Stimulated activated naive CD4-positive, alpha-beta T cell (primary cell): ENCODE results near the gene TMCO5A.
"Not testable (repeated sequence)": the region's sequence is repeated elsewhere in the genome, so short reads cannot be mapped to it uniquely, and the experiment has no call there.

Experiments
- DNase-seq, 6 experiments: peaks; one replicate each; lab custom pipeline; 2025; lab: John Stamatoyannopoulos, UW

TMCO5A gene

DNA sequence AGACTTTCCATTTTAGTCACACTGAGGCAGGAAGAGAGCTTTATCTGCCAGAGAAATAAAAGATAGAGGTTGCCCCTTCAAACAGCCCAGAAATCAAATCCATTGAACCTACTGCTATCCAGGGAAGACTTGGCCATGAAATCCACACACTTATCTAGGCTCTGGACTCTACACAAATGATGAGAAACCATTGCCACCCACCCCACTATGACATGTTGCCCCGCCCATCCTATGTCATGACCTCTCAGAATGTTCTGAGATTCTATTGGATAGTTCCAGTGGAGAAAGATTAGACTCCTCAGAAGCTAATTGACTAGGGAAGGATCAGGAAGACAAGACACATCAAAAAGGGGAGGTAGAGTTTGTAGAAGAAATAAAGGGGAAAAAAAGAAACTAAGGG lies at the start of gene TMCO5A:
Gene TMCO5A, plus strand, starts transcription at position 301 of the 400 bp plus-strand sequence. CDS start 1,684 bp downstream, outside the sequence.
- DNase-seq, result no peak

DNA sequence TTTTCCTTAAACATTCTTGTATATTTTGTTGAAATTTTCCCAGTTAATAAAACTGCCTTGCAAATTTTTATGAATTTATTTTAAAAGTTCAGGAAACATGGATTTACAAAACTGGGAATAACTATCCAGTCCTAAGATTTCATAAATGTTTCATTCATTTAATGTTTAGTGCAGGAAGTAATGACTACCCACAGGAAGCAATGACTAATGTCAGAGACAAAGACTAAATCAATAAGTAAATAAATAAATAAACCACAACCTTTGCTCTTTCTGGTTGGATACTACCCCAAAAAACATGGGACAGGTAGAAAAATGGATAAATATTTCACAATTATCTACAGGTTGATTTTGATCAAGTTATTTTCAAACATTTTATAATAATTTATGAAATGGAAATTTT lies 48.8 kb upstream of the TMCO5A start:
- no peak for DNase-seq

DNA sequence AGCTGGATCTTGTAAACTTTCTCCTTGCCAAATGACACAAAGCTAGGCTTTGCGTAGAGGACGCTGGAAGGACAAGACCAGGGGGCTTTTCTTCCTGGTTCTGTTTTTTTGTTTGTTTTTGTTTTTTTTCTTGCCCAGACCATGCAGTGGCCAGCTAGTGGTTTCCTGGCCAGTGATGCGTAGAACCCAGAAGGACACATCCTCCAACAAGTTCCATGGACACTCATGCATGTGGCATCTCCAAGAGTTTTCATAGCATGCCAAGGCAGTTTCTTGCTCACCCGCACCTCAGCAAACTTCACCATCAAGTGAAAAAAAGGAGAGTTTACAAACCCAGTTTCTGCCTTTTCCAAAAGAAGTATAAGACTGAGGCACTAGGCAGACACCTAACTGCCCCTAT lies 46.1 kb upstream of the TMCO5A start:
- DNase-seq, result no peak

DNA sequence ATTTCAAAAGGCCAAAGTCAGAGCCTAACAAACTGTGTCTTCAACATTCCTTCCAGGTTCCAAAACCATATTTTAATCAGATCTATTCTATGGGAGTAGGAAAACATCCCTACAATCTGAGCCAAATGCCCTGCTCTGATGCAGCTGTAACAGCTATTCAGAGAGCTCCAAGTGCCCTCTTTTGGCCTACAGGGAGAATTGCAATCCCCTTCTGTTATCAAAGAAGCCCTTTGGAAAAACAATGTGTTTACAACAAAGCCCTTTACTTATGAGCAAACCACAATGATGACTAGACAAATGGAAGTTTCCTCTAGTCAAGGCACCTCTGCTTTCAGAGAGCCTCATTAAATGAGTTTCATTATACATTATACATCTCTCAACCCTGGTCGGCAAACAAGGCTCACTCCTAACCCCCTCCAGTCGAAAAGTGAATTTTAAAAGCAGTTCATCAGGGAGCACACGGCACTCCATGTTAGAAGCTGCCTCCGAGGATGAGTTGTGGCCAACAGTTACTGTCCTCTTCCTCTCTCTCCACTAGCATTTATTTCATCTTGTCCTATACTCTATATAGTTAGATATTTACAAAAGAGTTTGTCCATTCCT lies 42.6 kb upstream of the TMCO5A start:
- peak in 1 of 6 experiments; percentile 2 for DNase-seq

DNA sequence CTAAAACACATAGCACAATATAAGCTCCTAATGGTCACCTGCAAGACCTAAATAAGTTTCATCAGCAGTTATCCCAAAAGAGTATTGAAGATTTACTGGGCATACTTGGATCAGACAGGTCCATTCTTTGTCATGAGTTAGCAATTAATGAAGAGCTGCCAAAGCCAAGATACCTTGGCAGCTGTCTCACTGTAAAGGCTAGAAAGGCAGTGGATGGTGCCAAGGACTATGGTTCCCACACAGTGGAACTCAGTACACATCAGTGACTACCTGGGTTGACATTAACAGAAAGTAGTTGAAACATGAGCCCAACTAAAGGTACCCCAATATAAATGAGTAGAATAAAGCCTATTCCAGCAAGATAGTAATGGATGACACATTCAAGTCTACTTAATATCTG lies 41.1 kb upstream of the TMCO5A start:
- no peak for DNase-seq

DNA sequence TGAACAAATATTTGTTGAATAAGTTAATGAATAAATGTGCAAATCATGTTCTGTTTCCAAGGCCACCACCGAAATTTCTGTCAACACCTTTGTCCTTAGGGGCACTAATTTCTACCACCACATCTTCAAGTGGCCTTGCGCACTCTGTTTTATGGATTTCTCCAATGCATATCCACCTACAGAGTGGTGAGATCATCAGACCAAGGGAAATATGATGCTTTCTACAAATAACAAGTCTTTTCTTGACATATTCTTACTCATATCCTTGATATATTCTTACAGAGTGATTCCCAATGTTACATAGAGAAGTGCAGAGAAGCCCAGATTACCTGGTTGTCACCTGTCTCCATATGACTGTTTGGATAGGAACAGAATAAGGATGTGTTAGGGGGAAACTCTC lies 36.1 kb upstream of the TMCO5A start:
- no peak for DNase-seq

DNA sequence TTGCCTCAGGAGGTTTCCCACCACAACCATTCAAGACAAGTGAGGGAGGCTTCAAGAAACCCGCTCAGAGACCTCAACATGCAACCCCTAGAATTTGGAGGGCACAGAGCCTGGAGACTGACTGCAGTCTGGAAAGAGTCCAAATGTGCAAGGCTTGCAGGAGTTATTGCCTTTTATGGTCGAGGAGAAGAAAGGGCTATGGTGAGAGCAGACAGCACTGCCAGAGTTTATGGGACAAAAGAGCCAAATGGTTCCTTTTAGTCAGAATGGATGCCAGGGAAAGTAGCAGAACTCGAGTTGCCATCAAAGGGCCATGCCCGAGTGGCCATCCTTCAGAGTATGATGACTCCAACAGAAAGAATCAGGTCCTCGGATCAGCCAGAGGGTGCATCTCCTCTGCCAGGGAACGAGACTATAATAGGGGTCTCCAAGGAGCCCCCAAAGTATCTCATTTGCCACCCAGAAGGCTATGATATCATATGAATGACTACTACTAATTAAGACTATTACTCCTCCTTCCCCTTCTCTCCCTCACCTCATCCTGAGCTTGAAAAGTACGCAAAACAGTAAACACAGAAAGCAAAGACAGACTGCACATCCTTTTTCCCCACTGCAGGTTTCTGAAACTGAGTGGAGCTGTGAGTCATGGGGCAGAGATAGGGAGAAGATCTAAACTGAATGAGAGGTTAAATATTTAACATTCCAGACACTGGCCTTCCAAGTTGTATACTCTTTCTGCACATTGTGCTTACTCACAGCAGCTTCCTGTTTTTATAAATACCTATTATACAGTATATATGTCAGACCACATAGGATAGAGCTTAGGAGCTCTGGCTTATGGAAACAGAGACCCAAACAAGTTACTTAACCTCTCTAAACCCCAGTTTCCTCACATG lies 33.9 kb upstream of the TMCO5A start:
- DNase-seq, result no peak

DNA sequence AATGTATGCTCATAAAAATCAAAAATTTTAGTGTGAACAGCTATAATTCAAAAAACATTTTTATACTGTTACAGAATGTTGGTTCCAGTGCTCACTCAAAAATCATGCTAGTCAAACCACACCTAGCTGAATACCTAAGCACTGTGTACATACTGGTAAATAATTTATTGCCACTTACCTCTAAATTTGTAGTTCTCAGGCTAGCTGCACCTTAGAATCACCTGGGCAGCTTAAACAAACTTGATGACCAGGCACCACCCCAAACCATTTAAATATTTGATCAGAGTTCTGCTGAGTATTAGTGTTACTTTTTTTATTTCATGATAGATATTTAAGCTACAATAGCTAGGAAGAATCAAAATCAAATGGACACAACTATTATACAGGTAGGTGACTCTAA lies 32.3 kb upstream of the TMCO5A start:
- no peak for DNase-seq

DNA sequence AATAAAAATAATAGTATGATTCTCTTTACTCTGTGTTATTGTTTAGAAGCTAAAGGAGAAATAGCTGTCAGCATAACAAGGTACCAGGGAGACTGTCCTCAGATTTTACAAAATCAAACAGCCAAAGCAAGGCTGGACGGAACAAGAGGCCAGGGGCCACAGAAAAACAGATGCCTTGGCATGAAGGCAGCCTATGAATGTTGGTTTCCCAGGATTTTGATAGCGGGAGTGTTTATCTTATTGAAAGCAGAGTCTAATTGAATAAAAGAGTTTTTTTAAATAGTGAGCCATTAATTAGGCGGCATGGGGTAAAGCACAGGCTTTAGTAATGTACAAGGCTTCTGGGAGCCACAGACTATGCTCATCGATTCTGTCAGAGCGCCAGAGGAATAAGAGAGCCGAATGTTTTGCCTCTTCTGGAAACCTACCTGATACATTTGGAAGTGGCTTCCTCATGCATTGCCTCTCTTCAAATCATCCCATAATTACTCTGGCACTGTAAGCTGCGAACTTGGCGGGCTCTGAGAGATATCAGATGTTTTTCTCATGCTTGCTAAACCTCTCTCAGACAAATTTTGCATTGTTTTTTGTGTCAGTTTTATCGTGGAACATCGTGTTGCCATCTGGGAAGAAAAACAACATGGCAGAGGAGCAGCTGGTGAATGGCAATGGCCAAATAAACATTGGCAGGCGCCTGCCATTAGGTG lies 30.4 kb upstream of the TMCO5A start:
- no peak for DNase-seq

DNA sequence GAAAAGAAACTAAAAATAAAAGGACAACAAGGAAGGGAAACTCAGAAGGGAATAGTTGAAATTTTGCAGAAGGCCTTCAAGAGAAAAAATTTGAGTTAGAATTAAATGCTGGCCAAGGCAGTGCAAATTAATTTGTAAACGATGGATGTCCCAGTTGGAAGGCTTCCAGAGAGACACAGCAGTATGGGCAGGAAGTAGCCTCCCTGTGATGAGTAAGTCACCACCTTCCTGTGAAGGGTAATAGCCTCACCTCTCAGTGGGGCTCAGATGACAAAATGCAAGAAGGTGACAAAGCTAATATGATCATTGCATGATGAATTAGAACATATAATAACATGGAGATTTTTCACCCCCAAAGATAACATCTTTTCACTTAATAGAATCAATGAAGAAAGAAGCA lies 27.3 kb upstream of the TMCO5A start:
- DNase-seq, result no peak

DNA sequence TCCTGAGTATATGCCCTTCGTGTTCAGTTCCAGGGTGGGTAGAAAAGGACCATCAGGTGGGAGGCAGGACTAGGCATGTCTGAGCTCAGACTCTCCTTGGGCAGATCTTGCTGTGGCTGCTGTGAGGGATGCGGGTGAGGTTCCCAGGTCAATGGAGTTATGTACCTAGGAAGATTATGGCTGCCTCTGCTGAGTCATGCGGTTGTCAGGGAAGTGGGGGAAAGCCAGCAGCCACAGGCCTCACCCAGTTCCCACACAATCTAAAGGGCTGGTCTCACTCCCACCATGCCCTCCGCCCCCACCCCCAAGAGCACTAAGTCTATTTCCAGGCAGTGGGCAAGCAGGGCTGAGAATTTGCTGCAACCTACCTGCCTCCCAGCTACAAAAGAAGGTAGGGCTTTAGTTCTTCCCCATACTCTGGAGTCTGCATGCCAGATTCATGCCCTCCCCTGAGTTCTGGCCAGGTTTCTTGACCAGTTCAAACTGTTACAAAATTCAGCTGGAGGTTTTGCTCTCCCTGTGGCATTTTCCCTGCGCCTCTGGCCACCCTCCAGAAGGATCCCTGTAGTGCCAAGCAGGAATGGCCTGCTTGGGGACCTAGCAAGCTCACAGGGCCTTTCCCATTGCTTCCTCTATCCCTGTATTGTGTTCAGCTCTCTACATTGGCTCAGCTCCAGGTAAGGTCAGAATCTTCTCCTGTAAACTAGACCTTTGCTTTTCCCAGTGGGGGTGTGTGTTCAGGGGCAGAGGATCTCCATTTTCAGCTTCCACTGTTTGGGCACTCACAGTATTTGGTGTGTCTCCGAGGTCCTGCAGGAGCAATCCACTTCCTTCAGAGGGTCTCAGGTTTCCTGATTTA lies 12.7 kb upstream of the TMCO5A start:
- DNase-seq, result no peak

DNA sequence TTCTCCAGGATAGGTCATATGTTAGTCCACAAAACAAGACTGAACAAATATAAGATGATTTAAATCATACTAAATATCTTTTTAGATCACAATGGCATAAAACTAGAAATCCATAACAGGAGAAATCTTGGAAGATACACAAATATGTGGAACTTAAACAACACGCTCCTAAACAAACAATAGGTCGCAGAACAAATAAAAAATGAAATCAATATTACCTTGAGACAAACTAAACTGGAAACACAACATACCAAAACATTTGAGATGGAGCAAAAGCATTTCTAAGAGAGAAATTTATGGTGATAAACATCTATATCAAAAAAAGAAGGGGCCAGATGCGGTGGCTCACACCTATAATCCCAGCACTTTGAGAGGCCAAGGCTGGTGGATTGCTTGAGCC lies 8.3 kb upstream of the TMCO5A start:
- no peak for DNase-seq

DNA sequence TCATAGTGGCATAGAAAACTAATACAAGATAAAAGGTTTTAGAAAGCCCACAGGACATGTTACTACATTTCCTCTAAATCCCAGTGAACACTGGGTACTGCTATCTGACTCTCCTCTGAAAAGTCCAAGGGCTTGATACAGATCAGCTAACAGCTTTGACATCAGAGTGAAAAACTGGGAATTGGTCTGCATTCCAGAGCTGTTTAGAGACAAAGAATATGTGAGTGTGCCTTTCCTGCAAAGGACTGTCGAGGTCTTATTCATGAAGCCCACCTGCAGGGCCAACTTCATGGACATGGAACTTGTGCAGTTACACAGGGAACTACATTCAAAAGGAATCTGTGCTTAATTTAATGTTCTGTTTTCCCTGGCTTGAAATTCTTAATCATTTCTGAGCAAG lies 5.2 kb upstream of the TMCO5A start:
- no peak for DNase-seq

DNA sequence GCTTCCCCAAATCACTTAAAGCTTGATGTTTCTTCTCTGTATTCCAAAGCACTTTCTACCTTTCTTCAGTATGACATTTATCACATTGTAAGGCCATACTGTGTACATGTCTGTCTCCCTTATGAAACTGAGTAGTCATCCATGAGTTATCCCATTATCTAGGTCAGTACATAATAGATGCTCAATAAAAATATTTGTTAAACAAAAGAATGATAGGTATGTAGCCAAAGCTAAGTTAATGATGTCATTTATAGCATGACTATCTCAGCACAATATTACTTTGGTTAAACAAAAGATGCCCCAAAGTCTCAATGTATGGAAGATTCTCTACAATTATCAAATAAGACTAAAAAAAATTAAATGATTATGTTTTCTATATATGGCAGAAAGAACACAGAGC lies 3.1 kb upstream of the TMCO5A start:
- no peak for DNase-seq

DNA sequence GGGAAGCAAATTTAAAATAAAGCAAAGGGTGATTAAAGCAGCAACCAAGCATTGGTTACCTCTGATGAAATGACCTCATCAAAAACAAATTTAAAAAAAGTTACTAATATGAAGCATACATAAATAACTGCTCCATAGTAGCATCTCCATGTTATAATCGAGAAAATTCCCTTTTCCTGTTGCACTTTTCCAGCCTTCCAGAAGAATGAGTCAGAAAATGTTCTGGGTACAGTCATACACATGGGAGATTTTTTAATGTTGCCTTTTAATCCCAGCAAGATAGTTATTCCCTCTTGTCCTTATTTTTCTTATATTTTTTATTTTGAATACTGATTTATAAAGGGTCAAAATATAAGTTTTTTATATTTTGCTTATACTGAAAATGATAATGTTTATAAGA lies 2.6 kb upstream of the TMCO5A start:
- DNase-seq, result no peak

DNA sequence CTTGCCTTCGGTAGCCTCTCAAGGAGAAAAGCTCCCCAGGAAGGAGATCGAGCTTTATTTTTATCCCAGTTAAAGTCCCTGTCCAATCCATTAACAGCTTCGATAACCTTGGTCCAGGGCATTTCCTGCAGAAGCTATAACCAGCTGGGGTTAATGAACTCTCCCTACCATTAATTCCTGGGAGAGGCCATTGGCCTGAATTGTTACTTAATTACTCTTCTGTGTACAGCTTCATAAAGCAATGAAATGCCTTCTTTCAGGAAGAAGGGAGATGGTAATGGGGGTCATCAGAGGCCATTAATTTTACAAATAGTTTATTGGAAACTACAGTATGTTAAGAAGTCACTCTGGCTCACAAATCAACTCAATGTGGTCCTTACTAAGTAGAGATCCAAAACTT lies 1.9 kb upstream of the TMCO5A start:
- no peak for DNase-seq

DNA sequence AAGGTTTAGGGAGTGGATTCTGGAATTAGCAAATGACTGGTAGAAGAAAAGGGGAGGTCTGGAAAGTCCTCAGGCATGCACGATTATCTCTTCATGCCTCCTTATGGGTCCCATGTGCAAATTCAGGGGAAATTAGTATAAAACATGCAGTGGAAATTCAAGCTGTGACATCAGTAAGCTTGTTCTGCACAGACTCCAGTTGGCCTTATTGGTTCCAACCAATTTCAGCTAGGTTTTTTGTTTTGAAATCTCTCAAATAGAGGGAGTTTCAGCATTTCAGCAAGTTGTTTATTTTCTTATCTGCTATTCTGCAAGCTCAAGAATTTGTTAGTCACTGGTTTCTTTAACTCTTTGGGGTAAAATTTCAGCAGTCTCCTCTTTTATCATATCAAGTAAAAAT lies 774 bp upstream of the TMCO5A start:
- DNase-seq, result no peak

DNA sequence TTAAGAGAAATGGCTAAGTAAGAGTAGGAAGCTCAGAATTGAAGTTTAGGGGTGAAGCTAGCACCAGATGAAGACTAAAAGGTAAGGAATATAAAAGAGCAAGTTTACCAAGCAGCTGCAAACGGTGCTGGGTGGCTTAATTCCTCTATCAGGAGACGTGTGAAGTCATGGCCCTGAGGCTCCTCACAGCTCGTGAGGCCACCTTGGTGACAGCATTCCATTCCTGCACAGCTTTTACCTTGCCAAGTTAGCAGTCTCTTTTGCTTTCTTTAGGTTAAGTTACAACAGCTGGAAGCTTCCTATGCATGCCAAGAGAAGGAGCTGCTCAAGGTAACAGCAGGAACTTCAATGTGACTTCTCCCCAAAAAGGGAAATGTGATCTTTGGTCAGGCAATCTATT lies 6.4 kb downstream of the TMCO5A start:
- no peak for DNase-seq

DNA sequence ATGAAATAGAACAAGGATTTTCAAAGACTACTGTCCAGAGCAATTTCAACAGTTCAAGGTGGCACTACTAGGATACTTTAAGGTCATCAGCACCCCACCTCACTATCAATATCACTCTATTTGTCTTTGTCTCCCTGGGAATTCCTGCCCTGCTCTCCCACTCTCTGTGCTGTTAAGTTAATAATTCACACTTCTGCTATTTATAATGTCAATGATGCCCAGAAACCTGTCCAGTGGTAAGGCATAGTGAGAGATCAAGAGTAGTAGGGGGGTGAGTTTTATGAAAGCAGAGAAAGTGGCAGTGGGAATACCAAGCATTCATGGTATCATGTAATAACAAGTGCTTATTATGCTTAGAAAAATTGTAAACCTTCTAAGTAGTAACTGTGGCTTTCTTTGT lies 7.3 kb downstream of the TMCO5A start:
- DNase-seq, result no peak

DNA sequence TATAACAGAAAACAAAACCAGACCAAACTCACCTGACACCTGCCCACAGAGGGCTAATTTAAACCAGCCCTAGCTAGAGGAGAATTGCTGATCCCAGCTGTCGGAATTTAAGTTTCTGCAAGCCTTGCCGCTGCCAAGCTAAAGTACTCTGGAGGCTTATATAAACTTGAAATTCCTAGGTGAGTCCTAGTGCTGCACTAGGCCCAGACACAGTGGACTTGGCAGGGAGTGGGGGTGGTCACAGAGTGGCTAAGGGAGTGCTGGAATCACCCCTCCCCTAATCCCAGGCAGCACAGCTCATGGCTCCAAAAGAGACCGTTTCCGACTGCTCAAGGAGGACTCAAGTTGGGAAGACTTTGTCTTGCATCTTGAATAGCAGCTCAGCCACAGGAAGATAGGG lies 17.6 kb downstream of the TMCO5A start:
- DNase-seq, result no peak

DNA sequence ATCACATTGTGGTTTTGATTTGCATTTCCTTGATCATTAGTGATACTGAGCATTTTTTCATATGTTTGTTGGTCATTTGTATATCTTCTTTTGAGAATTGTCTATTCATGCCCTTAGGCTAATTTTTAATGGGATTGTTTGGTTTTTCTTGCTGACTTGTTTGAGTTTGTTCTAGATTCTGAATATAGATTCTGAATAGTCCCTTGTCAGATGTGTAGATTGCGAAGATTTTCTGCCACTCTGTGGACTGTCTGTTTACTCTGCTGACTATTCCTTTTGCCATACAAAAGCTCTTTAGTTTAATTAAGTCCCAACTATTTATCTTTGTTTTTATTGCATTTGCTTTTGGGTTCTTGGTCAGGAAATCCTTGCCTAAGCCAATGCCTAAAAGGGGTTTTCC lies 26.3 kb downstream of the TMCO5A start:
- not testable (repeated sequence) for DNase-seq

DNA sequence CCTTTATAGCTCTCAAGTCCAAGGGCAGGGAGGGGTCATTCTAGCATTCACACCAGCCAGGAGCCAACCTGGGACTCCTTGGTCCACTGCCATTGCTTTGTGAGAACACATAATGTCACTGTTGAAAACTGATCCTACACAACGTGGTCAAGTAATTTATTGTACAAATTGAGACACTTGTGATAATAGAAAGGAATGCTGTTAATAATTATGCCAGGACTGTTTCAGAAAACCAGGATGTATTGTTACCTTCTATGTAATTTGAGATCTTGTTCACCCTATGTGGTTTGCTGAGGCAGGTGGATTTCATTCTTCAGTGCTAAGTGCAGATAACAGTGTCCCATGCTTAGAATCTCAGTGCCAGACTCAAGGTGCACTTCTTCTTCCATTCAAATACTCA lies 33.3 kb downstream of the TMCO5A start:
- DNase-seq, result no peak
